H1 (cell line): ENCODE data around the gene KRT23. TPM values are rescaled to one million over a fixed set of nuclear protein-coding genes. Genes with fewer than 3 reads are reported as not detected.

Experiments
- CTCF ChIA-PET: fragments of 300-600 bp; sonication (Branson Sonifier 250); formaldehyde crosslinking; loops from one replicate; lab custom pipeline; 2021; ENCODE audit not compliant: partially characterized antibody; lab: Charles Lee
- POLR2A ChIA-PET: fragments of 300-600 bp; sonication (Branson Sonifier 250); formaldehyde crosslinking; loops from one replicate; lab custom pipeline; 2021; ENCODE audit warnings: inconsistent platforms; ENCODE audit not compliant: partially characterized antibody; lab: Charles Lee
- DNase-seq, 2 experiments: peaks; one replicate each; pipeline versions ENCODE4 v3.0.0 to v3.0.0-alpha.2; 2010 to 2022; ENCODE audit warnings: low spot score in 2 of 2, low read depth in 1 of 2, mixed read lengths in 1 of 2
- FAIRE-seq: peaks from 2 replicates; lab custom pipeline; 2011; peaks lifted over from hg19 to GRCh38; lab: Jason Lieb, UNC
- H2AFZ ChIP-seq: 2 replicates; pipeline ENCODE4 v1.8.1; 2012; ENCODE audit warnings: low read length, inconsistent platforms
- H2AK5ac ChIP-seq: 2 replicates; pipeline ENCODE4 v1.6.1; 2013; ENCODE audit warnings: low read depth, low read length
- H2BK120ac ChIP-seq: replicated peaks from 2 replicates; pipeline ENCODE3; 2013; ENCODE audit warnings: low read depth, low read length, inconsistent platforms
- H2BK12ac ChIP-seq: 2 replicates; pipeline ENCODE4 v1.6.1; 2013; ENCODE audit warnings: low read depth, low read length
- H2BK15ac ChIP-seq: 2 replicates; pipeline ENCODE4 v1.6.1; 2013; ENCODE audit warnings: low read length
- H2BK20ac ChIP-seq: 2 replicates; pipeline ENCODE4 v1.6.1; 2013; ENCODE audit warnings: low read length
- H2BK5ac ChIP-seq: 2 replicates; pipeline ENCODE4 v1.6.1; 2013; ENCODE audit warnings: low read depth, low read length
- H3K14ac ChIP-seq: 2 replicates; pipeline ENCODE4 v1.6.1; 2013; ENCODE audit warnings: inconsistent platforms; ENCODE audit not compliant: insufficient read length
- H3K18ac ChIP-seq: 2 replicates; pipeline ENCODE4 v1.6.1; 2013; ENCODE audit warnings: low read length; ENCODE audit errors: extremely low read depth
- H3K23ac ChIP-seq: 2 replicates; pipeline ENCODE4 v1.6.1; 2013; ENCODE audit warnings: inconsistent platforms; ENCODE audit not compliant: insufficient read length
- H3K23me2 ChIP-seq: 2 replicates; pipeline ENCODE4 v1.6.1; 2013; ENCODE audit warnings: low read depth, low read length
- H3K27ac ChIP-seq: 2 replicates; pipeline ENCODE4 v1.6.1; 2011; ENCODE audit warnings: low read depth, low read length, inconsistent platforms
- H3K27me3 ChIP-seq, 4 experiments: replicated peaks in 1 of 4; 1 replicate in 1 of 4; 2 replicates in 3 of 4; pipeline versions ENCODE4 v1.6.1 to v1.8.1; 2011 to 2013; ENCODE audit warnings: low read length in 3 of 4, mild to moderate bottlenecking in 3 of 4, inconsistent platforms in 2 of 4, mixed read lengths in 2 of 4, moderate library complexity in 1 of 4; ENCODE audit not compliant: control insufficient read depth in 3 of 4, insufficient read depth in 3 of 4; ENCODE audit errors: extremely low read depth in 1 of 4
- H3K36me3 ChIP-seq, 4 experiments: 2 replicates each; pipeline versions ENCODE4 v1.6.1 to v1.8.1; 2011 to 2013; ENCODE audit warnings: mild to moderate bottlenecking in 4 of 4, low read length in 3 of 4, moderate library complexity in 2 of 4, control low read depth in 1 of 4, inconsistent platforms in 1 of 4; ENCODE audit not compliant: insufficient read depth in 4 of 4, control insufficient read depth in 2 of 4
- H3K4ac ChIP-seq: replicated peaks from 2 replicates; pipeline ENCODE3; 2013; ENCODE audit warnings: low read length, low read depth, mixed read lengths, inconsistent platforms; ENCODE audit not compliant: insufficient read length
- H3K4me1 ChIP-seq, 4 experiments: replicated peaks in 1 of 4; 1 replicate in 1 of 4; 2 replicates in 3 of 4; pipeline versions ENCODE4 v1.6.1 to v1.8.1; 2011 to 2013; ENCODE audit warnings: low read length in 3 of 4, inconsistent platforms in 2 of 4, mixed read lengths in 1 of 4; ENCODE audit not compliant: insufficient read depth in 4 of 4, control insufficient read depth in 3 of 4
- H3K4me2 ChIP-seq, 2 experiments: 2 replicates each; pipeline versions ENCODE4 v1.6.1 to v1.8.1; 2011 to 2013; ENCODE audit warnings: low read depth in 2 of 2, low read length in 2 of 2, control low read depth in 1 of 2, inconsistent platforms in 1 of 2, mild to moderate bottlenecking in 1 of 2; ENCODE audit not compliant: insufficient read depth in 1 of 2
- H3K4me3 ChIP-seq, 4 experiments: fragments of 200-600, 300-600 bp in 1 of 4; sonication (generic), shearing (Covaris generic), sonication (Bioruptor Twin) in 1 of 4; 2 replicates each; pipeline versions ENCODE4 v1.5.1 to v1.8.1; 2011 to 2016; ENCODE audit warnings: low read length in 4 of 4, low read depth in 3 of 4, control low read depth in 2 of 4, inconsistent platforms in 2 of 4, mild to moderate bottlenecking in 2 of 4, mixed read lengths in 1 of 4, moderate library complexity in 1 of 4; ENCODE audit not compliant: insufficient read depth in 2 of 4; ENCODE audit errors: extremely low read depth in 1 of 4
- H3K56ac ChIP-seq: replicated peaks from 2 replicates; pipeline ENCODE3; 2013; ENCODE audit warnings: low read depth, mild to moderate bottlenecking, mixed read lengths, low read length, inconsistent platforms; ENCODE audit not compliant: insufficient read length
- H3K79me1 ChIP-seq: 2 replicates; pipeline ENCODE4 v1.6.1; 2013; ENCODE audit warnings: low read depth, low read length, control low read depth
- H3K79me2 ChIP-seq, 2 experiments: 2 replicates each; pipeline versions ENCODE4 v1.6.1 to v1.8.1; 2012 to 2013; ENCODE audit warnings: low read length in 2 of 2, mild to moderate bottlenecking in 2 of 2, inconsistent platforms in 1 of 2; ENCODE audit not compliant: insufficient read depth in 2 of 2, control insufficient read depth in 1 of 2
- H3K9ac ChIP-seq, 4 experiments: replicated peaks in 1 of 4; 1 replicate in 1 of 4; 2 replicates in 3 of 4; pipeline versions ENCODE4 v1.6.1 to v1.8.1; 2011 to 2013; ENCODE audit warnings: low read depth in 3 of 4, low read length in 3 of 4, control low read depth in 2 of 4, mild to moderate bottlenecking in 2 of 4, moderate library complexity in 2 of 4, inconsistent platforms in 1 of 4; ENCODE audit errors: extremely low read depth in 1 of 4
- H3K9me3 ChIP-seq, 2 experiments: 2 replicates each; pipeline versions ENCODE4 v1.6.1 to v1.8.1; 2012 to 2013; ENCODE audit warnings: mild to moderate bottlenecking in 2 of 2, moderate library complexity in 2 of 2, control low read depth in 1 of 2, inconsistent platforms in 1 of 2, low read depth in 1 of 2, low read length in 1 of 2, mixed read lengths in 1 of 2; ENCODE audit not compliant: insufficient read depth in 2 of 2
- H4K20me1 ChIP-seq, 2 experiments: replicated peaks in 1 of 2; 2 replicates each; pipeline versions ENCODE3 to v1.8.1; 2011 to 2013; ENCODE audit warnings: inconsistent platforms in 2 of 2, low read length in 2 of 2, mild to moderate bottlenecking in 1 of 2; ENCODE audit not compliant: insufficient read depth in 2 of 2, control insufficient read depth in 1 of 2
- H4K5ac ChIP-seq: 2 replicates; pipeline ENCODE4 v1.6.1; 2013; ENCODE audit warnings: low read length, low read depth, mixed read lengths, inconsistent platforms; ENCODE audit not compliant: insufficient read length
- H4K8ac ChIP-seq: 2 replicates; pipeline ENCODE4 v1.8.0; 2013; ENCODE audit warnings: mild to moderate bottlenecking, moderate library complexity, low read length, inconsistent platforms; ENCODE audit not compliant: insufficient read depth; ENCODE audit errors: extremely low read depth
- H4K91ac ChIP-seq: replicated peaks from 2 replicates; pipeline ENCODE3; 2013; ENCODE audit warnings: low read length, mixed read lengths, inconsistent platforms; ENCODE audit not compliant: insufficient read length
- BCL11A ChIP-seq, 2 experiments: IDR thresholded peaks; one replicate each; pipeline ENCODE4 v1.6.1; 2011; ENCODE audit warnings: low read depth in 2 of 2, low read length in 2 of 2, mild to moderate bottlenecking in 2 of 2
- CTBP2 ChIP-seq: IDR thresholded peaks from 2 replicates; pipeline ENCODE4 v1.7.0; 2011; ENCODE audit warnings: borderline replicate concordance, mild to moderate bottlenecking, moderate library complexity, mixed read lengths, low read length; ENCODE audit not compliant: insufficient read depth, insufficient read length
- KDM5A ChIP-seq: fragments of 200-600 bp; IDR thresholded peaks from 2 replicates; pipeline ENCODE4 v1.7.1; 2012; ENCODE audit warnings: mild to moderate bottlenecking, low read length, inconsistent platforms, mixed read lengths
- POU5F1 ChIP-seq: IDR thresholded peaks from 2 replicates; pipeline ENCODE4 v1.6.1; 2011; ENCODE audit warnings: low read depth, mild to moderate bottlenecking, low read length, moderate library complexity
- RFX5 ChIP-seq: IDR thresholded peaks from 2 replicates; pipeline ENCODE4 v1.6.1; 2011; ENCODE audit warnings: low read depth, low read length, improper control_type of control experiment, borderline replicate concordance
- SAP30 ChIP-seq: fragments of 300-600 bp; sonication (generic); IDR thresholded peaks from 2 replicates; pipeline ENCODE4 v1.7.1; 2012; ENCODE audit warnings: low read length, moderate library complexity, mild to moderate bottlenecking, inconsistent platforms; ENCODE audit not compliant: insufficient read depth, insufficient replicate concordance
- SRF ChIP-seq: IDR thresholded peaks from 2 replicates; pipeline ENCODE4 v1.6.1; 2011; ENCODE audit warnings: mild to moderate bottlenecking, low read depth, low read length, moderate library complexity
- TAF1 ChIP-seq: IDR thresholded peaks from 2 replicates; pipeline ENCODE4 v1.6.1; 2011; ENCODE audit warnings: mild to moderate bottlenecking, low read depth, low read length
- TCF12 ChIP-seq: IDR thresholded peaks from 2 replicates; pipeline ENCODE4 v1.6.1; 2011; ENCODE audit warnings: low read depth, mild to moderate bottlenecking, low read length
- ZNF274 ChIP-seq: IDR thresholded peaks from 2 replicates; pipeline ENCODE4 v1.7.0; 2012; ENCODE audit warnings: low read length, borderline replicate concordance; ENCODE audit errors: extremely low read depth
- WGBS, 2 experiments: shearing (Covaris generic) in 1 of 2; methylation state at CpG; one replicate each; pipeline versions ENCODE4 v1.1.6 to v1.1.7; 2013 to 2015; ENCODE audit warnings: low lambda C conversion rate in 2 of 2, mixed read lengths in 2 of 2, inconsistent platforms in 1 of 2, low coverage in 1 of 2, missing lambda C conversion rate in 1 of 2; ENCODE audit not compliant: insufficient replicate concordance in 2 of 2, insufficient coverage in 1 of 2, insufficient read length in 1 of 2; ENCODE audit errors: extremely low coverage in 1 of 2, missing lambda C conversion rate in 1 of 2; 5-methylcytosine and 5-hydroxymethylcytosine counted together
- polyA plus RNA-seq, 7 experiments: library from polyadenylated mRNA; depleted of rRNA in 3 of 7; stranded (reverse) in 5 of 7; unstranded in 2 of 7; fragments of >200 nt in 5 of 7; fragments of 200-250 nt in 2 of 7; gene quantifications; 1 replicate in 5 of 7; 2 replicates in 1 of 7; 4 replicates in 1 of 7; pipeline versions ENCODE4 v1.2.1 to v1.2.3, GENCODE V29; 2011 to 2013; ENCODE audit warnings: missing spikeins in 2 of 7, mixed read lengths in 2 of 7
- total RNA-seq: library from RNA; stranded (reverse); fragmentation: NEBNext Ultra II Directional; extraction: Animal tissue kit (Norgen Biotek cat#: 25700); gene quantifications from 2 replicates; pipeline ENCODE4 v1.2.1, GENCODE V29; 2021
- TF ChIP-seq, protein P1 (sequence below): IDR thresholded peaks from 2 replicates; pipeline ENCODE4 v1.6.1; 2012; ENCODE audit warnings: inconsistent platforms

KRT23 gene
- total and polyA plus RNA-seq, 2 of the 8 experiments (the other 6 are each of a cell fraction or from before 2014, with no cell fraction given) = not detected

DNA sequence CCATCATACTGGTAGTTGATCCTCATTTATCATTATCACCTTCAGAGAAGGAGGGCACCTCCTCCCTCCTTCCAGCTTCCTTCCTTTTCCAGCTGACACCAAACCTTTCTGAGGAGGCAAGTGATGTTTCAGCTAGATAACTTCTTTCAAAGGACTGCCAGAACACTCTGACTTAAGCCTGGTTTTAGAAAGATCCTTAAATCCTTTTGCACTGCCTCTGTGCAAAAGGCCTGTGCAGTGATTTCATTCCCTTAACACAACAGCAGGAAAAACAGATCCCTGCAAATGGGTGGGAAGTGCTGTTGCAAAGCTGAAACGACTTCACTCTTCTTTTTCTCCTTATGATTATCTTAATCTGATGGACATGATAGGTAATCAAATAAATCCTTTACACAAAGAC, 7.1 kb upstream of the KRT23 start:
- Histone ChIP-seq H4K91ac (no peak overlapping the region), H3K23ac (no peak overlapping the region), H3K4ac (no peak overlapping the region), H3K27me3 (no peaks in the 10 kb centered on the region), H3K36me3 (no peaks in the 10 kb centered on the region), H2BK120ac (no peak overlapping the region), H3K9ac (no peak overlapping the region), H2AFZ (no peak overlapping the region), H3K4me3 (no peak overlapping the region), H4K5ac (no peak overlapping the region), H3K79me1 (no peaks in the 10 kb centered on the region), H2BK12ac (no peak overlapping the region), H3K9me3 (no peaks in the 10 kb centered on the region), H3K23me2 (no peaks in the 10 kb centered on the region), H4K8ac (no peak overlapping the region), H2BK15ac (no peak overlapping the region), H2AK5ac (no peak overlapping the region), H3K79me2 (no peaks in the 10 kb centered on the region), H3K4me2 (no peak overlapping the region), H3K27ac (no peak overlapping the region), H2BK5ac (no peak overlapping the region), H2BK20ac (no peak overlapping the region), H3K18ac (no peak overlapping the region), H4K20me1 (no peaks in the 10 kb centered on the region), H3K56ac (no peak overlapping the region), H3K14ac (no peak overlapping the region), H3K4me1 (no peaks in the 10 kb centered on the region)
- ChIA-PET POLR2A (no interaction called here), CTCF (interaction anchor here (0.6 to 4.0 kb wide), 4 partner anchors 10 to 104 kb away, joined by 3 to 12 read pairs (median 5); no protein-coding TSS in a partner anchor)
- no peak for TF ChIP-seq BCL11A (IDR thresholded peaks at IDR 0.05; ENCODE audit: low read depth in 2 of 2, low read length in 2 of 2)
- TF ChIP-seq TAF1 = no peak
- no peak for TF ChIP-seq SAP30
- no peak for TF ChIP-seq CTBP2
- TF ChIP-seq, protein P1, sequence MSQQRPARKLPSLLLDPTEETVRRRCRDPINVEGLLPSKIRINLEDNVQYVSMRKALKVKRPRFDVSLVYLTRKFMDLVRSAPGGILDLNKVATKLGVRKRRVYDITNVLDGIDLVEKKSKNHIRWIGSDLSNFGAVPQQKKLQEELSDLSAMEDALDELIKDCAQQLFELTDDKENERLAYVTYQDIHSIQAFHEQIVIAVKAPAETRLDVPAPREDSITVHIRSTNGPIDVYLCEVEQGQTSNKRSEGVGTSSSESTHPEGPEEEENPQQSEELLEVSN = no peak
- no peak for TF ChIP-seq RFX5
- no peak for TF ChIP-seq POU5F1
- no peak for TF ChIP-seq SRF
- TF ChIP-seq KDM5A = no peak
- no peak for TF ChIP-seq TCF12
- TF ChIP-seq ZNF274 = no peak
- WGBS, 2 experiments = 86% methylated on average over 1 of the region's 1 CpG; no CpG with 5 or more reads in 1 of the 2 experiments
- no peak for DNase-seq
- no peak for FAIRE-seq
